Body of pancreas (tissue), 4 donors: ENCODE data around the gene CRELD2.

Experiments used
- CTCF ChIP-seq, 7 experiments: fragments of 450-650 bp in 4 of 7; fragments of 200-600 bp in 3 of 7; sonication (generic) in 3 of 7; IDR thresholded peaks; one replicate each; pipeline ENCODE4 v1.5.1; 2016 to 2019; ENCODE audit warnings: antibody characterized with exemption in 7 of 7
- POLR2A ChIP-seq, 3 donors: fragments of 450-650 bp; IDR thresholded peaks; one replicate each; pipeline ENCODE4 v1.6.1; 2016; ENCODE audit warnings: antibody characterized with exemption in 3 of 3, mild to moderate bottlenecking in 2 of 3

GRCh38 chr22:49955581-49956417 lies 37.4 kb downstream of the CRELD2 start:
- TF ChIP-seq CTCF (IDR thresholded peaks at IDR 0.05) (no peak), POLR2A (IDR thresholded peaks at IDR 0.05) (no peak)
